ENCODE measurements around the gene PTPRT.

- TF ChIP-seq CTCF (IDR thresholded peaks at IDR 0.05) (no peak), POLR2AphosphoS5 (IDR thresholded peaks at IDR 0.05; ENCODE audit: low read depth, low read length) (no peak), TCF7L2 (IDR thresholded peaks at IDR 0.05; ENCODE audit: low read depth, low read length) (no peak), SIN3A (IDR thresholded peaks at IDR 0.05; ENCODE audit: borderline replicate concordance, insufficient read depth, low read depth, low read length) (no peak)
- TF ChIP-seq, protein P1, sequence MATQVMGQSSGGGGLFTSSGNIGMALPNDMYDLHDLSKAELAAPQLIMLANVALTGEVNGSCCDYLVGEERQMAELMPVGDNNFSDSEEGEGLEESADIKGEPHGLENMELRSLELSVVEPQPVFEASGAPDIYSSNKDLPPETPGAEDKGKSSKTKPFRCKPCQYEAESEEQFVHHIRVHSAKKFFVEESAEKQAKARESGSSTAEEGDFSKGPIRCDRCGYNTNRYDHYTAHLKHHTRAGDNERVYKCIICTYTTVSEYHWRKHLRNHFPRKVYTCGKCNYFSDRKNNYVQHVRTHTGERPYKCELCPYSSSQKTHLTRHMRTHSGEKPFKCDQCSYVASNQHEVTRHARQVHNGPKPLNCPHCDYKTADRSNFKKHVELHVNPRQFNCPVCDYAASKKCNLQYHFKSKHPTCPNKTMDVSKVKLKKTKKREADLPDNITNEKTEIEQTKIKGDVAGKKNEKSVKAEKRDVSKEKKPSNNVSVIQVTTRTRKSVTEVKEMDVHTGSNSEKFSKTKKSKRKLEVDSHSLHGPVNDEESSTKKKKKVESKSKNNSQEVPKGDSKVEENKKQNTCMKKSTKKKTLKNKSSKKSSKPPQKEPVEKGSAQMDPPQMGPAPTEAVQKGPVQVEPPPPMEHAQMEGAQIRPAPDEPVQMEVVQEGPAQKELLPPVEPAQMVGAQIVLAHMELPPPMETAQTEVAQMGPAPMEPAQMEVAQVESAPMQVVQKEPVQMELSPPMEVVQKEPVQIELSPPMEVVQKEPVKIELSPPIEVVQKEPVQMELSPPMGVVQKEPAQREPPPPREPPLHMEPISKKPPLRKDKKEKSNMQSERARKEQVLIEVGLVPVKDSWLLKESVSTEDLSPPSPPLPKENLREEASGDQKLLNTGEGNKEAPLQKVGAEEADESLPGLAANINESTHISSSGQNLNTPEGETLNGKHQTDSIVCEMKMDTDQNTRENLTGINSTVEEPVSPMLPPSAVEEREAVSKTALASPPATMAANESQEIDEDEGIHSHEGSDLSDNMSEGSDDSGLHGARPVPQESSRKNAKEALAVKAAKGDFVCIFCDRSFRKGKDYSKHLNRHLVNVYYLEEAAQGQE (IDR thresholded peaks at IDR 0.05; ENCODE audit: insufficient read depth in 1 of 2, low read depth in 2 of 2, low read length in 1 of 2) = no peak
Measured at GRCh38 chr20:42613076-42613475, 576.6 kb downstream of the PTPRT start.

Measured in Panc1 (cell line).